GM19035 (cell line): ENCODE measurements around the gene PADI2.
A peak's percentile ranks its signal among the peaks of the same experiment; 100 is the strongest.

Experiments used
- ATAC-seq: cut with Tn5 transposase; IDR thresholded peaks from one replicate; pipeline ENCODE4 v1.9.1; 2021; ENCODE audit not compliant: unreplicated experiment

The PADI2 gene

GRCh38 chr1:17119076-17119772, at the start of gene PADI2:
Gene PADI2 (minus strand): TSS chr1:17119451. CDS start chr1:17119371, 80 bp downstream.
- ATAC-seq, result peak; percentile 78

DNA sequence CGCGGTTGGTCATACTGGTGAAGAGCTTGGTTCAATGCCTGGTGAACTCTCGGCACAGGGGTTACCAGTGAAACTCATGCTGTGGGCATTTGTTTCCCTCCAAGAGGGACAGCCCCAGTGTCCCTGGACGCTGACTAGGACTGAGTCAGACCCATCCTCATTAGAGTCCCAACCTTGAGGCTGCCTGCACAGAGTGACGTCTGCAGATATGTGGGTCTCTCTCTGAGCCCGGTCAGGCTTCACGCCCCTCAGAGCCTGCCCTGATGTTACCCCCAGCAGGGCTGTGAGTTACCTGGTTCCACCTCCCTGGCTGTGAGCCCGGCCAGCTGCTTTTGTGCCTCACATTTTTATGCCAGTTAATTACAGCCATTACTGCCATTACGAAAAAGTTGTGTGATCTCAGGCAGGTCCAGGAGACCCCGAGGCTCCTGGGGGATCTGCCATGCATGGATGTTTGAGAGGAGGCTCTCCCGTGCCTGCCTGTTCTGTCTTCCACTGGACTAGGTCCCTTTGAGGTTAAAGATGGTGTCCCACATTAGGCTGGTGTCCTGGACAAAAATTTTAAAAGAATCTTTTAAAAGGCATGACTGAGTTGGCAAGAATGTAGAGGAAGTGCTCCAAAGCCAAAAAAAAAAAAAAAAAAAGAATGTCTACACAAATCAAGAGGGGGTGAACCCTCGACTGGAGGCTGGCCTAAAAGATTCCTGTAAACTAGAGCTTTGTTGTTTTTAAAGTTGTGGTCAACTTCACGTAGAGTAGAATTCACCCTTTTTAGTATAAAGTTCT, 49.0 kb upstream of the PADI2 start:
- ATAC-seq, result no peak

DNA sequence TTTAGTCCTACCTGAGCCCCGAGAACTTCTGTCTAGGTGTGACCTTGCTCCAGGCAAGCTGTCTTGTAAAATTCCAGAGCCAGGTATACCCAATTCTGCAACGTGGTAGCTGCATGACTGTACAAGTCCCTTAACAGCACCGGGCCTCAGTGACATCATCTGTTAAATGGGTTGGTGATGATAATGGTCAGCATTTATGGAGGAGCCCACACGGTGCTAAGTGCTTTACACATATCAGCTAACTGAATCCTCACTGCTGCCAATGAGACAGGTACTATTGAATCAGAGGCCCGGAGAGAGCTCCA, 48.5 kb upstream of the PADI2 start:
- ATAC-seq, result no peak

DNA sequence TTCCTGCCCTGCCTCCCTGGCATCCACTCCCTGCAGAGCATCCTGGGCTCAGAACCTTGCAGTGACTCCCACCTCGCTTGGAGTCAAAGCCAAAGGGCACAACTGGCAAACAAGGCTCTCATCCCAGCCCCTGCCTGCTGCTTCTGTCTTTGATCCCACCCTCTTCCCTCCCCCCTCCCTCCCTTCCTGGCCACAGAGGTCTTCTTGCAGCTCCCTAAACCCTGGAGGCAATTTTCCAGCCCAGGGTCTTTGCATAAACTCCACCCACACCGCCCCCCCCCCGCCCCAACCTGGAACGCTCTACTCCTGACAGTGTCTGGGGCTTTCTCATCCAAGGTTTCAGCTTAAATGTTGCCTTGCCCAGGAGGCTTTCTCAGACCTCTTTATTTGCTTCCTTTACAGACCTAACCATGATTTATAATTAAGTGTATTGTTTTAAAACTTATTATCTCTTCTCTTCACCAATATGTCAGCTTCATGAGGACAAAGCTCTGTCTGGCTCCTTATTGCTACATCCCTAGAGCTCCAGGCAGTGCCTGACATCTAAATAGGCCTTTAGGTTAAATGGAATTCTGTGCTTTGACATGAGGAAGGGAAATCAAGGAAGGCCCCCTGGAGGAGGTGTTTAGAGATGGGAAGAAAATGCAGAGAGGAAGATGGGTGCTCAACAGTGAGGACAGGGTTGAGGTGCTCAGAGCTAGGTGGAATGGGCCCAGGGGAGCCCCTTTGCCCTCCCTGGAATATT, 48.0 kb upstream of the PADI2 start:
- no peak for ATAC-seq

- ATAC-seq, result no peak
These were observed 46.6 kb upstream of the PADI2 start for GRCh38 chr1:17165823-17166222.

- ATAC-seq, result no peak
These were observed 44.8 kb upstream of the PADI2 start for GRCh38 chr1:17163789-17164666.

DNA sequence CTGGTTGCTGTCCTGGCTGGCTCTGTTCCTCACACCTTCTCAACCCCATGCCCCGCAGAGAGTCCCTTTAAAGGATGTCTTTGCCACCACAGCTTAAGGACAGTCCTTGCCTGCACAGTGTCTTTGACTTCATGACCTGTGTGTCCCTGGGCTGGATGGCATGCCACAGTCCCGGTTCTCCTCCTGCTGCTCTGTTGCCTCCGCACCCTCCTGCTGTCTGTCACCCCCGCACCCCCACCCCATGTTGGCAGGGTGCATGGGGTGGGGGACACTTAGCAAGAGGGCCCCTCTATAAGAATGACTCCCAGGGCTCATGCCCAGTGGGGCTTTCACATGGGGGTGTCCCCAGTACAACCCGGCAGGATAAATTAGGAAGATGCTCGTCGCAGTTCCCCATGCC, 44.1 kb upstream of the PADI2 start:
- ATAC-seq, result no peak

- no peak for ATAC-seq
These were observed 43.7 kb upstream of the PADI2 start for GRCh38 chr1:17162941-17163340.

- ATAC-seq, result no peak
These were observed 42.9 kb upstream of the PADI2 start for GRCh38 chr1:17161926-17162800.

GRCh38 chr1:17161137-17161740, 42.0 kb upstream of the PADI2 start:
- ATAC-seq, result no peak

GRCh38 chr1:17158961-17159360, 39.7 kb upstream of the PADI2 start:
- ATAC-seq, result no peak

DNA sequence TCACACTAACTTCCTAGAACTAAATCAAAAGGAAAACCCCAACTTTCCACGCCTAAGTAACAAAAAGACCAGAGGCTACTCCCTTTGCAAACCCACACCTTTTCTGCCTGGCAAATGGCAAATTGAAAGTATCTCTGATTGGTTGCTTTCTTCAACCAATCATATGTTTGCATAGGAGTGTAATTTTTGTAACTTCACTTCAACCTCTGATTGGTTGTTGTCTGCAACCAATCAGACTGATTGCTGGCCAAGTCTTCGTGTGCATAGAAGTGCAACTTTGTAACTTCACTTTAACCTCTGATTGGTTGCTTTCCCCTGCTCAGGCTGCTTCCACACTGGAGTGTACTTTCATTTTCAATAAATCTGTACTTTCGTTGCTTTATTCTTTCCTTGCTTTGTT, 36.9 kb upstream of the PADI2 start:
- ATAC-seq, result no peak

DNA sequence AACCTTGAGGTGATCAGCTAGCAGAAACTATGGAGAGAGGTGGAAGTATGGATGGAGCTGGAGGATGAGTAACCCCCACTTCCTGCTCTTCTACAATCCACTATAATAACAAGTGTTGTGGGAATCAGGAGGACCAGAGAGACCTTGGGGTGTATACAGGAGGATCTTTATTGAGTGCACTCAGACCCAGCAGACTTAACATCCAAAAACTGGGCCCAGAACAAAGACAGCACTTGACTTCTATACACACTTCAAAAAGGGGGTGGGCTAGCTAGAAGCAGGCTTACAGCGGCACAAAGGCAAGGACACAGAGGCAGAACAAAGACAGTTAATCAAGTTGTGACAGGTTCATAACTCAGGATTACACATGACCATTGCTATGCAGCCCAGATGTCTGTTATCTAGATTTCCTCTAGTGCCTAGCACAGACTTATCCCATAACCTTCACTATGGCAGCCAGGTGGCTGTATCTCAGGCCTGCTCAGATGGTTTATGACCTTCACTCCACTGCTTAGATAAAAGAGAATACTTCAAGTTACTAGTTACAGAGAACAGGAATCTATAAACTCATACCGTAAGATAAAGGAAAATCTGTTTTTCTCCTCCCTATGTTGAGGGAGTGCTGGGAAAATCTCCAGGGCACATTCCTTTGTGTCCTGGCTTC, 36.1 kb upstream of the PADI2 start:
- no peak for ATAC-seq

GRCh38 chr1:17149771-17150170, 30.5 kb upstream of the PADI2 start:
- ATAC-seq, result no peak

GRCh38 chr1:17148950-17149608, 29.8 kb upstream of the PADI2 start:
- no peak for ATAC-seq

GRCh38 chr1:17145648-17146047, 26.4 kb upstream of the PADI2 start:
- no peak for ATAC-seq

- no peak for ATAC-seq
These were observed 24.5 kb upstream of the PADI2 start for GRCh38 chr1:17143760-17144159.

DNA sequence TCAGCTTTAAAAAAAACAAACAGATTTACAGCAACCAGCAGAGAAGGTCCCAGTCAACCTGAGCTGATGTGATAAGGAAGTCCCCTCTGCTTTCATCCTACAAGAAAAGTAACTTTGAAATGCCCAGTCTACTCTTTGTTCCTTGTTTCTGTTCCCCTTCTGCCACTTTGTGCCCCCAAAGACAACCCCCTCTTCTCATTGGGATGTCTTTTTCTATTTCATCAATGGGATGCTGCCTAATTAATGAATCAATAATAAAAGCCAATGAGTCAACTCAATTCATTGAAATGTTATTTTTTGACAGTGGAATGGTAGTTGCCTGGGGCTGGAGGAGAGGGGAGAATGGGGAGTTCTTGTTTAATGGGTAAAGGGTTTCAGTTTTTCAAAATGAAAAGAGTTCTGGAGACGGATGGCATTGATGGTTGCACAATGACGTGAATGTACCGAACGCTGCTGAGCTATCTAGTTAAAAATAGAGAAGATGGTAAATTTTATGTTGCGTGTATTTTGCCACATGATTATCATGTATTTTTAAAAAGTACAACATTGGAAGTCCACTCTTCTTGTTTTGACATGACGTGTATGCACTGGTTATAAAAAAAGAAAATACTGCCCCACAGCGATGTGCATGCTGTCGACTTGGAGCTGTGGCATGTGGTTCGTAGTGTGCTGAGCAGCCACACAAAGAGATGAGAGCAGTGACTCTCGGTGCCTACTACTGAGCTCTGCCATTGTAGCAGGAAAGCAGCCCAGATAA, 22.4 kb upstream of the PADI2 start:
- ATAC-seq, result peak; percentile 74
